ENCODE measurements around the gene PAPPA.
A peak's percentile ranks its signal among the peaks of the same experiment; 100 is the strongest.

PAPPA gene

DNA sequence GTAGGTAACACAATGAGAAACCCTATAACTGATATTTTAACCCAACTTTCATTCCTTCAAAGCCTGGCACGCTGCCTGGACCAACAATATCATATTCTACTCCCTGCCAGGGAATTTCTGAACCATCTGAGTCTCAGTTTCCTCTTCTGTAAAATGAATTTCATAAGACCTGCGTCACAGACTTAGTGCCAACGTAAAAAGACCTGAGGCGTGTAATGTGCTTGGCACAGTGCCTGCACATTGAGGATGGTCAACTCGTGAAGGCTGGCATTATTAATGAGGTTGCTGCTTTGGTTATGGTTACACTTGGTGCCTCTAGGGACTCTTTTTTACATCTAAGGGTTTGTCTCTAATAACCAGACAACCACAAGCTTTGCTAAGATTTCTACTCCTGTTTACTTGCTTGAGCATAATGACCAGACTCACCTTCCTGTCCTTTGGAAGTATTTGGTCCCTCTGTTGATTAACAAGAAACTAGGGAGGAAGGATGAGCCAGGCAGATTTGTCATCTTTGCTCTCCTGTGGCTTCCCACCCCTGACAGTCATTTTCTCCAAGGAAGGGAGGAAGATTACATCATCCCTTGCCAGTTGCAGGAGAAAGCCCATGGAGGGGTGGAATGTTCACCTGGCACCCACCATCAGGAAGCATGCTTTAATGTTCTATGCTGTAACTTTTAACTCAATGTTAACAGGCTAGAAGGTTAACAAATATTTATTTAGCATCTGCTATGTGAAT, 79.0 kb downstream of the PAPPA start:
- DNase-seq (ENCODE audit: low spot score), result no peak

- no peak for DNase-seq (ENCODE audit: low spot score)
Measured at GRCh38 chr9:116233160-116233530, 79.6 kb downstream of the PAPPA start.

DNA sequence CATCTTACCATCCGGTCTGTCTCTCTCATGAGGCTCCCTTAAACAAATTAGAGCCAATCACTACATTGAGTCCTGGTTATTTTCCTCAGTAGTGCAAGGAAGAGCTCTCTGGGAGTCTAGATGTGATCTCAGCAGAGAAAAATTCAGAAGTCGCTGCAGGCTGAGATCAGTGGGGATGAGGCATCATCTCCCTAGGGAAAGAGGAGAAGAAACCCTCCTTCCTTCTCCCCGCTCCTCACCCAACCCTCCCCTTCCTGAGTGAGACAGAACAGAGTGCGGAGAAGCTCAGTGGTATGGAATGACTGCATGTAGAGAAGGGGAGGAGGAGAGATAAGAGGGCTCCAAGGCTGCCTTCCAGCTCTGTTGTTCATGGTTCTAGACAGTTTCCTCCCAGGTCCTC, 80.5 kb downstream of the PAPPA start:
- peak; percentile 70 for DNase-seq (ENCODE audit: low spot score)

DNA sequence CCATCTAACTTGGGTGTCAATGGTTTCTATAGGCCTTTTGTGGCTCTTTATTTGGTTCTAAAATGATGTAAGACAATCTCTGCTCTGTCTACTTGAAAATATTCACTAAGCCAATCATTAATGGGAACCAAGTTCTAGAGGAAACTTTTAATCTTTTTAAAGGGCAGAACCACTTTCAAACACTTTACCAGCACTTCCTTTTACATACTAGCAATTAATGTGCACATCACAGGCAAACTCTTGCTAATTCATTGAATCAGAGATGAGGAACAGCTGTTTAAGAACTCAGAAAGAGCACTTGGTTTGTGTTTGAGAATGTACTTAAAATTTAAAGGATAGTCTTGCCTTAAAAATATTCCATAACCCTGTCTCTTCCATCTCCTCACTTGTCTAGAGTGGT, 83.4 kb downstream of the PAPPA start:
- DNase-seq (ENCODE audit: low spot score), result no peak

DNA sequence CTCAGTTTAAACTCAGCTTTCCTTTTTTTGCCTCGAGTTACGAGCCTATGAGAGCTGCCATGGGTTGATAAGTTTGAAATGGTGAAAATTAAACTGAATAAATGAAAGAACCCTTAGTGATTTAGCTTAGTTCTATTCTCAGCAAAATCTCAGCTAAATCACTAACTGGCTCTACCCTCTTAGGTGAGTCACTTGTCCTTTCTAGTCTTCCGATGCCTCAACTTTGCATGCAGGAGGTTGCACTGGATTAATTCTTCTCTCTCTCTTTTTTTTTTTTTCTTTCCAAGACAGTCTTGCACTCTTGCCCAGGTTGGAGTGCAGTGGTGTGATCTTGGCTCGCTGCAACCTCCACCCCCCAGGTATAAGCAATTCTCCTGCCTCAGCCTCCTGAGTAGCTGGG, 83.9 kb downstream of the PAPPA start:
- no peak for DNase-seq (ENCODE audit: low spot score)

DNA sequence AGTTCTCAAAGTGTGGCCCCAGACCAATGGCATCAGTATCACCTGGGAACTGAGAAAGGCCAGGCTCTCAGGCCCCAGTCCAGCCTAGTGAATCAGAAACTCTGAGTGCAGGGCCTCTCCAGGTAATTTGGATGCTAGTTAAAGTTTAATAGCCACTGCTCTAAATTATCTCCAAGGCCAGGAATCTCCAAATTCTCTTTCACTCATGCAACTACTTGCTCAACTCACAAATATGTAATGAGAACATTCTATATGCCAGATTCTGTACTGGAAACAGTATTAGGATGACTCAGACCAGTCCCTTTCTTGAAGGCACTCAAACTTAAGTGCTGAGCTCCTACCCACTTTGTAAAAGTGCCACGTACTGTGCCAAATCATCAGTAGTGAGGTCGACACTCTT, 84.6 kb downstream of the PAPPA start:
- DNase-seq (ENCODE audit: low spot score), result peak; percentile 52

DNA sequence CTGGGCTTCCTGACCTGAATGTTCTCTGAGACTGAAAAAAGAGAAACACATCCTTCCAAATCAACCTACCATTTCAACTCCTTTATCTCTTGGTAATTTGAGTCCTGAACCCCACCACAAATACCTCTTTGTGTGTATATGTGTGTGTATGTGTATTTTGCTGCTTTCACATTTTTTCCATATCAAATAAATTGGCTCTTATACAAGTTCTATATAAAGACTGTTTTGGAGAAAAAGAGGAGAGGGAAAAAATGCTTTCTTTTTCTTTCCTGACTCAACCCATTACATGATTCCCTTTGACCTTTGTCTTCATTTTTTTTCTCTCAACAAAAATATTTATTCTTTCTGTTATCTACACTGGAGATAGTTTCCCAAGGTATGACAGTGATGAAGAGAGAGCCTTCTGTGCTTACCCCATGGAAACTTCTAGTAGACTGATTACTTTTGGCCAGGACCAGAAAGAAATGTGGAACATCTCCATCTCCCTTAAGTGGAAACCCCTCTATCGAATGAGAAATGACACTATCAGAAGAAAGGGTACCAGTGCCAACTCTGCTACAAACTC, 85.3 kb downstream of the PAPPA start:
- no peak for DNase-seq (ENCODE audit: low spot score)

GRCh38 chr9:116243708-116244107, 90.1 kb downstream of the PAPPA start:
- DNase-seq (ENCODE audit: low spot score), result no peak

GRCh38 chr9:116247284-116247683, 93.7 kb downstream of the PAPPA start:
- DNase-seq (ENCODE audit: low spot score), result no peak

- no peak for DNase-seq (ENCODE audit: low spot score)
Measured at GRCh38 chr9:116247791-116248374, 94.3 kb downstream of the PAPPA start.

DNA sequence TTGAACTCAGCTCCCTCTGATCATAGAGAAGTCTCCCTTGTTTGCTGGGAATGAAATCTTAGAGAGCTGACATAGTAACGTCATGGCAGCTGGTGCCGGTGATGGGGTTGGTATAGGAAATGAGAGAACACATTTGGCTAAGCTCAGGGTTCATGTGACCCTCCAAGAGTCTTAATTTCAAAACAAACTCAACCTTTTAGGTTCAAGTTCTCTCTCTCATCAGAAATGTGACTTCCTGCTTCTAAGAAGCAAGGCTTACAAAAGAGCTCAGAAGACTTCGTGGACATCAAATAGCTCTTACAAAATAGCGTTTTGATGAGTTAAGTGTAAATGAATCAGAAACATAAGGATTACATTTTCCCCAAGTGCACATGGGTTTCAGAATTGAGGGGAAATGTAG, 97.3 kb downstream of the PAPPA start:
- DNase-seq (ENCODE audit: low spot score), result no peak

DNA sequence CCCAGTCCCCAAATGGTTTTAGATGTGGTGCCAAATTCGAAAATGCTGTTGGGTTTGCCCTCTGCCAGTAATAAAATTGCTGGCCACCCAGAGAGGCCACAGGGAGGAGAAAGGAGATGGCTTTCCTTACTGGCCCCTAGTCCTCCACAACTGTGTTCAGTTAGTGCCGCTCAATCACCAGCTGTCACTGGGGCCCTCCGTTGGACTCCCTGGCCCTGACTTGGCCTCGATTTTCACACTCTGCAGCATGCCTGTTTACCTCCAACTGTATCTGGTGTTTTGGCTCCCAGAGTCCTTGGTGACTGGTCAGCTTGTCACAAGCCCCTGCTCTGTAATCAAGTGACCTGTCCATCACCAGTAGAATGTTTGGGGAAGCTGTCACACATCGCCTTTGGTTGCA, 97.8 kb downstream of the PAPPA start:
- DNase-seq (ENCODE audit: low spot score), result no peak

DNA sequence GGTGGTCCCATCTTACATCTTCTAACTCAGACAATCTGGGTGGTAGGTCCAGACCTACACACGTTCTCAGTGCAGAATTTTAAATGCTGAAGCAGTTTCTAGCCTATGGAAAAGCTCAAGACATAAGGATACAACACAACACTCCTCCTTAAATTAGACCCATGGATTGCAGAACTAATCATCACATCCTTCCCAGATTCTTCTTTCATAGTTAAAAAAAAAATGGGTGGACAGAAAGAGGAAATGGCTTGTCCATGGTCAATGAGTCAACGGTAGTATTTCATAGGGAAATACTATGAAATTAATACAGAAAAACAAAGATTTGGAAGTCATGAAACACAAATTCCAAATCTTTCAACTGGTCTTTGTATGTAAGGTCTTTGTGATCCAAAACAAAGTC, 106.9 kb downstream of the PAPPA start:
- DNase-seq (ENCODE audit: low spot score), result no peak

DNA sequence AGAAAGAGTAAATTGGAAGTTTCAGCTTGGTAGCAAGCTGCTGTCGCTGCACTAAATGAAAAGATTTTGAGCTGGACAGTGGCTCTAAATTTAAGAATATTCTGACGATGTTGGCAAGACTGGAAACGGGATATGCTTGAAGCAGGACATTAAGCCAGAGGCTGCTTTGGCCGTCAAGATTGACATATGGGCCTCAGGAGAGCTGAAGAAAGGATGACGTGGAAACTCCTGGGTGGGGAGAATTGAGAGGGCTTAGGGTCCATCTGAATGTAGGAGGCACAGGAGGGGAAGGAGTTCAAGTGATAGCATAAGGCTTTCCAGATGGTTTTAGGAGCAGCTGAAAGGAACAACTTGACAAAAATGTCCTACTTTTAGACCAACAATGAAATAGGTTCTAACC, 108.9 kb downstream of the PAPPA start:
- no peak for DNase-seq (ENCODE audit: low spot score)

- no peak for DNase-seq (ENCODE audit: low spot score)
Measured at GRCh38 chr9:116264361-116264760, 110.8 kb downstream of the PAPPA start.

GRCh38 chr9:116267021-116267420, 113.4 kb downstream of the PAPPA start:
- DNase-seq (ENCODE audit: low spot score), result peak; percentile 26

DNA sequence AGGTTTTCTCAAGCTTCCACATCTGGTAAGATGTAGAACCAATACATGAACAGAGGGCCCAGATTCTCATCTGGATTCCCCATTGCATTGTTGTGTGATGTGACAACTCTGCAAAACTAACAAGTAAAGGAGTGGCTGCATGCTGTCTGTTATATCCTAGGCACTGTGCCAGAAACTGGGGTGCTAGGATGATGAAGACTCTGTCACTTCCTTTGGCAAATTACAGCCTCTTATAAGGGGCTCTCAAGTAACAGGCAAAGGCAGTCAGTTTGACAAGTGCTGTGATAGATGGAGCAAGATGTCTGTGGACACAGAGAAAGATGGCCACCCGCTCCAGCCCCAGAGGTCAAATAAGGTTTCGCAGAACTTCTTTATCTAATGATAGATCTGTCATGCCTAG, 115.7 kb downstream of the PAPPA start:
- DNase-seq (ENCODE audit: low spot score), result no peak

GRCh38 chr9:116270546-116270945, 117.0 kb downstream of the PAPPA start:
- no peak for DNase-seq (ENCODE audit: low spot score)

DNA sequence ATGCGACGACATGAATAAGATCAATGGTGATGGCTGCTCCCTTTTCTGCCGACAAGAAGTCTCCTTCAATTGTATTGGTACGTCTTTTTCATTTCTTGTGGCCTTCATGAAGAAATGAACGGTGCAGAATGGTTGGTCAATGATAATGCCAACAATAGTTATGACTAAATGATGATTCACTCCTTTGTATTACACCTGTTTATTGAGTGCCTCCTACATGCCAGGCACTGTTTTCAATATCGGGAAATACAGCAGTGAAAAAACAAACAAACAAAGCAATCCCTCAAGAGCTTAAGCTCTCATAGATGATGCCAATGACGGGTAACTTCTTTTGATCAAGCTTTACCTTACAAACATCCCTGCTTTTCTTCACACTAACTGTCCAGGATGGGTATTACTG, 117.7 kb downstream of the PAPPA start:
- DNase-seq (ENCODE audit: low spot score), result no peak

DNA sequence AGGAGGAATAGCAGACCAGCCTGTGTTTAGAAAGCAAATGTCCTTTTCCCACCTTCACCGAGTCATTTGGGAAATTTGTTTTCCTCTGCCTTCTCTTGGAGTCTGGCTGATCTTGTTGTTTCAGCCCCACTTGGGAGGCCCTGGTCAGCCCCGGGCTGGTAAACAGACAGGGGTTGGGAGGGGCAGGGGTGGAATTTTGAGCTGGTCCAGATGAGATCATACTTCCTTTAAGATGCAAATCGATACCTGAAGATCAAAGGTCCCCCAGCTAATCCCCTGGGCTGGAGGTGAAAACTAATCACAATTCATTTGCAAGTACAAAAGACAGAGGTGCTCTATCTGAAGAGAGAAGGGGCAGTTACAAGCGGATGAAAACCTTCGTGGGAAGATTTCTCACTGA, 118.4 kb downstream of the PAPPA start:
- DNase-seq (ENCODE audit: low spot score), result no peak

DNA sequence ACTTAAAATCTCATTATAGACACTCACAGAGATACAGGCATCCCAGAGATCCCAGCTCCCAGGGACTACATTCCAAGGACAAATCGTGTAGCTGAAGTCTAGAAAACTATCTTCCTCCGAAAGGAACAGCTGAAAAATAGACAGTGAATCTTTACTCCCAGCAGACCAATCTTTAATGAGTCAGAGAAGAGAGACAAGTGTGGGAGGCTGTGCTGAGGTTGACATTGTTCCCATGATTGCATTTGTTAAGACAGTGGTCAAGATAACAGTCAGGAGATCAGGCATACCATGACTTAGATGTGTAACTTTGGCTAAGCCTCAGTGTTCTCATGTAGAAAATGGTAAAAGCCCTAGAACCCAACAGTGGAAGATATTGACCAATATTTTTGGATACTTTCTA, 120.7 kb downstream of the PAPPA start:
- DNase-seq (ENCODE audit: low spot score), result no peak

DNA sequence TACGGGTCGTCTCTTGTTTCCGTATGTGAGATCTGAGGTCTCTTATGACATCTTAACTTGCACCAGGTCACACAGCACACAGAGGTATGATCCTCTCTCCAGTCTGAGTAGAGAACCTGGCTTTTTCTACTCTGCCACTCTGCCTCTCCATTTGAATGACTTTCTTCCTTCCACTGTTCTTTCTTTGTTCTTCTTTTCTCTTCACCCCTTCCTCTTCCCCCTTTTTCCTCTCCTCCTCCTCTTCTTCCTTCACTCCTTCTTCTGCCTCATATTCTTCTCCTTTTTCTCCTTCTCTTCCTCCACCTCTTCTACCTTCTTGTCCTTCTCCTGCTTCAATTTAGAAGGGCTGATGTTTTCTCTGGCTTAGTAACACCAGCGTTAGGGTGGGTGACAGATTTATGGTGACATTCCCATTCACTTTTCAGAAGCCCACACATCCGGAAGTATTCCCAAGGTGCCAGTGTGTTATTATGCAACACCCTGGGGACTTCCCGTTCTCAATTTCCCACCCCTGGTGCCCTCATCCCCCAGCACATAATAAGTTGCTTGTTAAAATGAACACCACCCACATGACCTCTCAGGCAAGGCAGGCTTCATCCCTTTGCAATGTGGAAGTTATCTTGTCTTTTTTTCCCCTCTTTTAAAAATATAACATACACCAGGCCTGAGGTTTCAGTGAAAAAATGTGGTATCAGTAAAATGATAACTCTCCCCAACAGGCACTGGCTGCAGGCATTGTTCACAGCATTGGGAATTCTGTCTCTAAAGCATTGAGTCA, 122.0 kb downstream of the PAPPA start:
- no peak for DNase-seq (ENCODE audit: low spot score)

DNA sequence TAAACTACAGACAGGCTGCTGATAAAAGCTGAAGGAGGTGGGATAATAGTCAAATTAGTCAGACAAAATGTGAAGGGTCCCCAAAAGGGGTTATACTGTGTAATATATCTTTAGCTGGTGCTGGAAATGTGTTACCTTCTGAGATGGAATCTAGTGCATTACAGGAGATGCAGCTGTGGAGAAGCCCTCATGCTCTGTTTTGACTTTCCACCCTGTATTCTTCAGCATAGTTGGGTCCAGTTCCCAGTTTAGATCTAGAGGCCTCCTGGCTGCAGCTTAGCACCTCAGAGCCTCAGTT, 122.6 kb downstream of the PAPPA start:
- no peak for DNase-seq (ENCODE audit: low spot score)

Measured in AG08396 (cell line).